Endothelial cell of umbilical vein (primary cell): ENCODE measurements around the gene C17orf100.

Experiments
- CTCF ChIP-seq, 2 donors: IDR thresholded peaks; 1 replicate in 1 of 2; 2 replicates in 1 of 2; pipeline ENCODE4 v1.5.1; 2011; ENCODE audit warnings: low read length in 2 of 2, mild to moderate bottlenecking in 2 of 2, moderate library complexity in 2 of 2, control low read depth in 1 of 2, inconsistent platforms in 1 of 2, low read depth in 1 of 2; ENCODE audit not compliant: insufficient read depth in 1 of 2; ENCODE audit errors: extremely low read depth in 1 of 2
- POLR2A ChIP-seq: IDR thresholded peaks from 2 replicates; pipeline ENCODE4 v1.6.1; 2012; ENCODE audit warnings: low read depth, mild to moderate bottlenecking, control low read depth, low read length

- TF ChIP-seq POLR2A (no peak), CTCF (IDR thresholded peaks at IDR 0.05; ENCODE audit: extremely low read depth in 1 of 2, insufficient read depth in 1 of 2, low read depth in 1 of 2, low read length in 2 of 2) (no peak)
Observed at GRCh38 chr17:6636105-6636504, 15.5 kb upstream of the C17orf100 start.
